IPS DF 6.9 (cell line): ENCODE results near the gene CDKL1.

Source experiments
- DNase-seq: peaks from one replicate; pipeline ENCODE4 v3.0.0-alpha.2; 2013; ENCODE audit warnings: low read depth, low spot score
- H3K27ac ChIP-seq: one replicate; pipeline ENCODE4 v1.5.1; 2013; ENCODE audit warnings: low read length, control low read depth
- H3K27me3 ChIP-seq: 2 replicates; pipeline ENCODE4 v1.6.1; 2013; ENCODE audit warnings: mild to moderate bottlenecking, low read length; ENCODE audit not compliant: control insufficient read depth, insufficient read depth
- H3K36me3 ChIP-seq: 2 replicates; pipeline ENCODE4 v1.6.1; 2013; ENCODE audit warnings: low read length; ENCODE audit not compliant: control insufficient read depth, insufficient read depth
- H3K4me1 ChIP-seq: 2 replicates; pipeline ENCODE4 v1.6.1; 2013; ENCODE audit warnings: low read length; ENCODE audit not compliant: control insufficient read depth, insufficient read depth
- H3K4me3 ChIP-seq: 2 replicates; pipeline ENCODE4 v1.5.1; 2013; ENCODE audit warnings: mild to moderate bottlenecking, low read length
- H3K9me3 ChIP-seq: 2 replicates; pipeline ENCODE4 v1.6.1; 2013; ENCODE audit warnings: low read length, inconsistent platforms; ENCODE audit not compliant: control insufficient read depth, insufficient read depth
- WGBS: extraction: QIAGEN DNeasy Blood & Tissue Kit; methylation state at CpG from one replicate; pipeline ENCODE4 v1.1.7; 2013; ENCODE audit warnings: mixed read lengths, missing lambda C conversion rate; ENCODE audit not compliant: insufficient read length, insufficient coverage; 5-methylcytosine and 5-hydroxymethylcytosine counted together

Gene CDKL1

DNA sequence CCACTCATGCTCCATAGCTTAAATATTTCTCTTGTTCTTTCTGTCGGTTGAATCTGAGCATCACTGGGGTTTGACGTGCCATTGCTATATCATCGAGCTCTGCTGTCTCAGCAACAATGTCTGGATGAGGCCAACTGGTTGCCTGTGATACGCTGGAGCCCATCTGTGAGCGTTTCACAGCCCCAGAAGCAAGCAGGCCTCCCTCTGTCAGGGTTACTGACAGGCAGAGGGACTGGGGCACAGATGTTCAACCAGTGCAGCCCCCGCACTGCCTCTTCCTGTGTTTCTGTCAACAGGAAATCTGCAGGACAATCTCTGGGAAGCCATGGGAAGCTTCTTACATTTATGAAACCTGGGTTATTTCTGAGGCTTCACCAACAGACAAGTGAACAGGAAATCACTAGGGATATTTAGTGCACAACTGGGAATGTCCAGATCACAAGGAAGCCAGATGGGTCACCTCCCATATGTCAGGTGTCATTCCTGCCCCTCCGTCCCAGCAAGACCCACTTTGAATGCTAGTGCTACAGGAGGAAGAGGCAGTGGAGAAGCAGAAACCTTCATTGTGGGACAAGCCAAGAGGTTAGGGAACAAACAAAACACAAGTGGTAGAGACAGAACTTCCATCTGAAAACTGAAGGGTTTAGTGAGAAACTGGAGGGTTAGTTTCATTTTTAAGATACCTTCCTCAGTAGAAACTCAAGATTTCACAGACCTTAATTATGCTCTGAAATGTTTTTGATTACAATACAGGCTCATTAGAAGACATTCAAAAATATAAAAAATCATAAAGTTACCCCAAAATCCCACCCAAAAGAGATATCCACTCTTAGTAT, 60.5 kb downstream of the CDKL1 start:
- no peak for DNase-seq
- no peaks in the 10 kb centered on the region for H3K27me3 ChIP-seq
- no peak overlapping the region for H3K27ac ChIP-seq
- no peaks in the 10 kb centered on the region for H3K4me1 ChIP-seq
- H3K36me3 ChIP-seq = no peaks in the 10 kb centered on the region
- no peak overlapping the region for H3K4me3 ChIP-seq
- WGBS = no CpG with 5 or more reads among the region's 7 CpGs
- H3K9me3 ChIP-seq = no peaks in the 10 kb centered on the region

- Histone ChIP-seq H3K27ac (no peak overlapping the region), H3K27me3 (no peaks in the 10 kb centered on the region), H3K4me3 (no peak overlapping the region), H3K36me3 (no peaks in the 10 kb centered on the region), H3K4me1 (no peaks in the 10 kb centered on the region), H3K9me3 (no peaks in the 10 kb centered on the region)
- no CpG with 5 or more reads among the region's 7 CpGs for WGBS
- DNase-seq = no peak
Observed at GRCh38 chr14:50335389-50335788, 61.3 kb downstream of the CDKL1 start.

- Histone ChIP-seq H3K36me3 (no peaks in the 10 kb centered on the region; the same call in 1 of the 2 replicates), H3K4me3 (no peak overlapping the region), H3K27ac (no peak overlapping the region), H3K9me3 (no peaks in the 10 kb centered on the region), H3K27me3 (no peaks in the 10 kb centered on the region), H3K4me1 (no peaks in the 10 kb centered on the region)
- no CpG with 5 or more reads among the region's 8 CpGs for WGBS
- no peak for DNase-seq
Observed at GRCh38 chr14:50334211-50334610, 62.5 kb downstream of the CDKL1 start.

GRCh38 chr14:50333014-50333509, 63.6 kb downstream of the CDKL1 start:
- H3K36me3 ChIP-seq = no peaks in the 10 kb centered on the region; the same call in 1 of the 2 replicates

GRCh38 chr14:50331596-50331995, 65.1 kb downstream of the CDKL1 start:
- no peak for DNase-seq
- H3K27ac ChIP-seq = no peak overlapping the region
- no peaks in the 10 kb centered on the region for H3K27me3 ChIP-seq
- no peaks in the 10 kb centered on the region for H3K4me1 ChIP-seq
- H3K9me3 ChIP-seq = no peaks in the 10 kb centered on the region
- H3K4me3 ChIP-seq = no peak overlapping the region
- no peaks in the 10 kb centered on the region; the same call in 1 of the 2 replicates for H3K36me3 ChIP-seq

More at GRCh38 chr14:50333014-50333509, 63.6 kb downstream of the CDKL1 start:
- Histone ChIP-seq H3K27ac (no peak overlapping the region), H3K27me3 (no peaks in the 10 kb centered on the region), H3K4me1 (no peaks in the 10 kb centered on the region), H3K4me3 (no peak overlapping the region), H3K9me3 (no peaks in the 10 kb centered on the region)
- no peak for DNase-seq
- no CpG with 5 or more reads among the region's 3 CpGs for WGBS

- Histone ChIP-seq H3K36me3 (no peaks in the 10 kb centered on the region), H3K4me1 (no peaks in the 10 kb centered on the region), H3K9me3 (no peaks in the 10 kb centered on the region), H3K4me3 (no peak overlapping the region), H3K27me3 (no peaks in the 10 kb centered on the region), H3K27ac (no peak overlapping the region)
- no peak for DNase-seq
- WGBS = no CpG with 5 or more reads among the region's 9 CpGs
Observed at GRCh38 chr14:50321009-50321660, 75.5 kb downstream of the CDKL1 start.

- H3K27me3 ChIP-seq = no peaks in the 10 kb centered on the region
- no peak overlapping the region for H3K4me3 ChIP-seq
- no CpG with 5 or more reads among the region's 8 CpGs for WGBS
- no peaks in the 10 kb centered on the region for H3K9me3 ChIP-seq
- no peak for DNase-seq
- H3K36me3 ChIP-seq = no peaks in the 10 kb centered on the region
- no peak overlapping the region for H3K27ac ChIP-seq
- H3K4me1 ChIP-seq = no peaks in the 10 kb centered on the region
Observed at GRCh38 chr14:50320283-50320682, 76.4 kb downstream of the CDKL1 start.

GRCh38 chr14:50319721-50320120, 77.0 kb downstream of the CDKL1 start:
- WGBS = no CpG with 5 or more reads among the region's 2 CpGs
- H3K4me1 ChIP-seq = no peaks in the 10 kb centered on the region
- no peak overlapping the region for H3K27ac ChIP-seq
- H3K4me3 ChIP-seq = no peak overlapping the region
- no peak for DNase-seq
- H3K9me3 ChIP-seq = no peaks in the 10 kb centered on the region
- H3K36me3 ChIP-seq = no peaks in the 10 kb centered on the region
- no peaks in the 10 kb centered on the region for H3K27me3 ChIP-seq

DNA sequence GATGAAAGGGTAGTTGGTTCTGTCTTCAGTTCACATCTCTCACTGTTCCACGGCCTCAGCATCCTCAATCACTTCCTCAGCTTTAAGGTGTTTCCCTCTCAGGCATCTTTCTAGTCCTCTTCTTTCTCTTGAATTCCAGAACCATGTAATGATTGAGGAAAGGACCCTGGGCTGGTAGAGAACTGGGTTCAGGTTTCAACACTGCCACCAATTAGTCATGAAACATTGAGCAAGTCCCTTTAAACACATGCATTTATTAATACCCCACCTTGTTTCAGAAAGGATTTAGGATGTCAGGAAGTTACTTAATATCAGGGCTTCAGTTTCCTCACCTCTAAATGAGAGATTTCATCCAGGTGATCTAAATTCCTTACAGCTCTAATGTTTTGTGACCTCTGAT, 77.4 kb downstream of the CDKL1 start:
- H3K27me3 ChIP-seq = no peaks in the 10 kb centered on the region
- no peak for DNase-seq
- H3K36me3 ChIP-seq = no peaks in the 10 kb centered on the region
- no peaks in the 10 kb centered on the region for H3K9me3 ChIP-seq
- H3K4me1 ChIP-seq = no peaks in the 10 kb centered on the region
- H3K4me3 ChIP-seq = no peak overlapping the region
- H3K27ac ChIP-seq = no peak overlapping the region
- WGBS = no CpG with 5 or more reads among the region's 1 CpG

- no peak for DNase-seq
- H3K4me3 ChIP-seq = no peak overlapping the region
- no CpG with 5 or more reads among the region's 4 CpGs for WGBS
- H3K4me1 ChIP-seq = peaks cover 1% of the 10 kb centered on the region; the same call in 1 of the 2 replicates
- no peaks in the 10 kb centered on the region for H3K36me3 ChIP-seq
- no peaks in the 10 kb centered on the region for H3K27me3 ChIP-seq
- no peaks in the 10 kb centered on the region for H3K9me3 ChIP-seq
- no peak overlapping the region for H3K27ac ChIP-seq
Observed at GRCh38 chr14:50318031-50318626, 78.6 kb downstream of the CDKL1 start.
